Kidney tubule cell (primary cell): ENCODE measurements around the gene UNKL.

Experiments
- DNase-seq: peaks from one replicate; pipeline ENCODE4 v3.0.0-alpha.2; 2018; ENCODE audit warnings: low spot score

UNKL gene

GRCh38 chr16:1401061-1401757 lies 13.3 kb downstream of the UNKL start:
- no peak for DNase-seq

GRCh38 chr16:1398826-1399581 lies 15.5 kb downstream of the UNKL start:
- DNase-seq: no peak

GRCh38 chr16:1398351-1398750 lies 16.2 kb downstream of the UNKL start:
- DNase-seq: no peak

- DNase-seq: no peak
Observed at GRCh38 chr16:1397779-1398178, 16.7 kb downstream of the UNKL start.

- DNase-seq: no peak
Observed at GRCh38 chr16:1395444-1396031, 19.0 kb downstream of the UNKL start.

- no peak for DNase-seq
Observed at GRCh38 chr16:1394367-1394951, 20.0 kb downstream of the UNKL start.

- DNase-seq: no peak
Observed at GRCh38 chr16:1393613-1394176, 20.8 kb downstream of the UNKL start.

- DNase-seq: no peak
Observed at GRCh38 chr16:1392826-1393225, 21.7 kb downstream of the UNKL start.

- no peak for DNase-seq
Observed at GRCh38 chr16:1390239-1390779, 24.2 kb downstream of the UNKL start.

- DNase-seq: no peak
Observed at GRCh38 chr16:1389762-1390161, 24.7 kb downstream of the UNKL start.

GRCh38 chr16:1387331-1387730 lies 27.2 kb downstream of the UNKL start:
- DNase-seq: no peak

GRCh38 chr16:1385232-1385631 lies 29.3 kb downstream of the UNKL start:
- DNase-seq: no peak

- no peak for DNase-seq
Observed at GRCh38 chr16:1383556-1383955, 30.9 kb downstream of the UNKL start.

- no peak for DNase-seq
Observed at GRCh38 chr16:1381612-1382406, 32.7 kb downstream of the UNKL start.

GRCh38 chr16:1380195-1380594 lies 34.3 kb downstream of the UNKL start:
- no peak for DNase-seq

GRCh38 chr16:1379304-1380076 lies 35.0 kb downstream of the UNKL start:
- DNase-seq: peak; percentile 75

GRCh38 chr16:1378804-1379303 lies 35.6 kb downstream of the UNKL start:
- peak; percentile 92 for DNase-seq

GRCh38 chr16:1378087-1378803 lies 36.3 kb downstream of the UNKL start:
- DNase-seq: no peak

- no peak for DNase-seq
Observed at GRCh38 chr16:1377406-1378010, 37.0 kb downstream of the UNKL start.
